ENCODE results near the gene HP1BP3.
"Not testable (repeated sequence)": the region's sequence is repeated elsewhere in the genome, so short reads cannot be mapped to it uniquely, and the experiment has no call there.

The HP1BP3 gene

DNA sequence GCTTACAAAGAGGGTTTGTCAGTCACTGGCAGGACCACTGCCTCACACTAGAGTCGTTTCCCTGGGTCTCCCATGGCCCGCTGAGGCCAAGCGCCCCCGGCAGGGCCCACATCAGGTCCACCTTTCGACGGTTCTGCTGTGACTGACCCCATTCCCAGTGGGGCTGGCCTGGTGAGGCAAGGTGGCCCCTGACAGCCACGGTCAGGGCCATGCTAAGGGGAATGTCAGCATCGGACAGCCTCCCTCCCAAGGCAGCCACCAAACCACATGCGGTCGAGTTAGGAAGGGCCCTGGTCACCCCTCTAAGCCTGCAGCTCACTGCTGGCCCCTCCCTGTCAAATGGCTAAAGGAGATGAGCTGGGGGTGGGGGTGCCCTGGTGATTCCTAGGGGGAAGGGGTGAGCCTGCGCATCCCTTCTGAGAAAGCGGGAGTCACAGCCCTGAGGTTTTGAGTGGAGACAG is 66.4 kb downstream of the HP1BP3 start:
- Histone ChIP-seq H3K9me2 (replicated peaks; ENCODE audit: control insufficient read depth, low read length) (no peaks in the 10 kb centered on the region), H3K4me2 (ENCODE audit: low read length) (no peak overlapping the region), H3K27me3 (ENCODE audit: control insufficient read depth, low read length) (peaks cover 21% of the 10 kb centered on the region), H3K4me1 (ENCODE audit: control insufficient read depth, low read length) (peaks cover 3% of the 10 kb centered on the region; the same call in 1 of the 2 replicates), H3K79me2 (ENCODE audit: control insufficient read depth, low read length) (no peaks in the 10 kb centered on the region), H3F3A (ENCODE audit: control insufficient read depth, insufficient read depth) (no peaks in the 10 kb centered on the region), H3K4me3 (ENCODE audit: low read length) (no peak overlapping the region), H3K36me3 (ENCODE audit: control insufficient read depth, low read length) (no peaks in the 10 kb centered on the region), H4K20me1 (ENCODE audit: control insufficient read depth, insufficient read depth, low read depth, low read length) (no peaks in the 10 kb centered on the region), H3K27ac (ENCODE audit: low read depth, low read length) (no peak overlapping the region), H3K9me3 (ENCODE audit: control insufficient read depth, insufficient read depth, low read length) (no peaks in the 10 kb centered on the region)
- TF ChIP-seq, protein P1, sequence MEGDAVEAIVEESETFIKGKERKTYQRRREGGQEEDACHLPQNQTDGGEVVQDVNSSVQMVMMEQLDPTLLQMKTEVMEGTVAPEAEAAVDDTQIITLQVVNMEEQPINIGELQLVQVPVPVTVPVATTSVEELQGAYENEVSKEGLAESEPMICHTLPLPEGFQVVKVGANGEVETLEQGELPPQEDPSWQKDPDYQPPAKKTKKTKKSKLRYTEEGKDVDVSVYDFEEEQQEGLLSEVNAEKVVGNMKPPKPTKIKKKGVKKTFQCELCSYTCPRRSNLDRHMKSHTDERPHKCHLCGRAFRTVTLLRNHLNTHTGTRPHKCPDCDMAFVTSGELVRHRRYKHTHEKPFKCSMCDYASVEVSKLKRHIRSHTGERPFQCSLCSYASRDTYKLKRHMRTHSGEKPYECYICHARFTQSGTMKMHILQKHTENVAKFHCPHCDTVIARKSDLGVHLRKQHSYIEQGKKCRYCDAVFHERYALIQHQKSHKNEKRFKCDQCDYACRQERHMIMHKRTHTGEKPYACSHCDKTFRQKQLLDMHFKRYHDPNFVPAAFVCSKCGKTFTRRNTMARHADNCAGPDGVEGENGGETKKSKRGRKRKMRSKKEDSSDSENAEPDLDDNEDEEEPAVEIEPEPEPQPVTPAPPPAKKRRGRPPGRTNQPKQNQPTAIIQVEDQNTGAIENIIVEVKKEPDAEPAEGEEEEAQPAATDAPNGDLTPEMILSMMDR (IDR thresholded peaks at IDR 0.05; ENCODE audit: low read depth, low read length, poor library complexity, severe bottlenecking): no peak
- TF ChIP-seq EZH2phosphoT487 (IDR thresholded peaks at IDR 0.05; ENCODE audit: borderline replicate concordance, low read length): no peak

DNA sequence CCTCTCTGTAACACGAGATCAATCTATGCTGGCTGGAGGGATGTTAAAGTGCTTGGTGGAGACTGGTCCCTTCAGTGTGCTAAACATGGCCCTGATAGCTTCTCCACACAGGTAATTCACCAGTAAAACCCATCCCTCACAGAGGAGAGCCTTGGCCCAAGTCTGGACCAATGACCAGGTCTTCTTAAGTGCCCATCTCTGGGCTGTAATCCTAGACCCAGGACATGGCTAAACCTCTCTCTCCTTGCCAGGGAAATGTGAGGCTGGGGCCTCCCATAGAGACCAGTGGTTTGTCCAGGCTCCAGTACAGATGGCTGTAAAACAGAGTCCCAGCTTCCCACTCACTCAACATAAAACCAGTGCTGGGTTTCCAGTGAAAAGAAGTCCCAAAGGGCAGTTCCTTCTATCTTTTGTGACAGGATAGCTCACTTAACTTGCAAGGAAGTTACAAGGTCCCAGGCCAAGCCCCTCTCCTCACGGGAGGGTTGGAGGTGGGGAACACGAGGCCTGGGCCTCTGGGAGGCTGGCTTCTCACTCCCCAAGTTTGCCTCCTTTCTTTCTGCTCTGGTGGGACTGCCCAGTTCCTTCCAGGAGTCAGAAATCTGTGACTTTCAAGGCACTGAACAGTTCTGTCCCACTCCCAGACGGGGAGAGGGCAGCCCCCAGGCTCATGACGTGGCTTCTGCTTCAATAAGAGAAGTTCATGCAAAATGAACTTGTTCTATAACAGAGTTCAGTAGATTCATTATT is 67.1 kb downstream of the HP1BP3 start:
- TF ChIP-seq, protein P1 (IDR thresholded peaks at IDR 0.05; ENCODE audit: low read depth, low read length, poor library complexity, severe bottlenecking): no peak
- no peak overlapping the region for H3K4me3 ChIP-seq (ENCODE audit: low read length)
- no peaks in the 10 kb centered on the region for H4K20me1 ChIP-seq (ENCODE audit: control insufficient read depth, insufficient read depth, low read depth, low read length)
- no peaks in the 10 kb centered on the region for H3K79me2 ChIP-seq (ENCODE audit: control insufficient read depth, low read length)
- peaks cover 3% of the 10 kb centered on the region; the same call in 1 of the 2 replicates for H3K4me1 ChIP-seq (ENCODE audit: control insufficient read depth, low read length)
- peaks cover 21% of the 10 kb centered on the region for H3K27me3 ChIP-seq (ENCODE audit: control insufficient read depth, low read length)
- H3F3A ChIP-seq (ENCODE audit: control insufficient read depth, insufficient read depth): no peaks in the 10 kb centered on the region
- H3K9me2 ChIP-seq (replicated peaks; ENCODE audit: control insufficient read depth, low read length): no peaks in the 10 kb centered on the region
- no peak overlapping the region for H3K27ac ChIP-seq (ENCODE audit: low read depth, low read length)
- no peaks in the 10 kb centered on the region for H3K9me3 ChIP-seq (ENCODE audit: control insufficient read depth, insufficient read depth, low read length)
- H3K36me3 ChIP-seq (ENCODE audit: control insufficient read depth, low read length): no peaks in the 10 kb centered on the region
- H3K4me2 ChIP-seq (ENCODE audit: low read length): no peak overlapping the region

DNA sequence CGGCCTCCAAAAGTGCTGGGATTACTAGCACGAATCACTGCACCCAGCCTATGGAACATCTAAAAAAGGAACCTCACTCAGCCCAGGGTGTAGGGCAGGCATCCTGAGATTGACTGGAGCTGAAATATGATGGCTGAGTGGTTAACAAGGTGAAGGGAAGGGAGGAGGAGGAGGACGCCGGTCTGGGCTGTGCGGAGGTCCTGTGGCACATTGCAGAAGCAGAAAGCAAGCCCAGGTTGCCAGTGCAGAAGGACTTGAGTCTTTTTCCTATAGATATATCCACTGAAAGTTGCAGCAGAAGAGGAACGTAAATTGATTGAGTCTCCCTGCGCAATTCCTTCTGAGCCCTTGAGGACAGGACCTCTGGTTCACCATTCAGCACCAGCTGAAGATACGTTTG is 67.8 kb downstream of the HP1BP3 start:
- Histone ChIP-seq H4K20me1 (ENCODE audit: control insufficient read depth, insufficient read depth, low read depth, low read length) (no peaks in the 10 kb centered on the region), H3K27me3 (ENCODE audit: control insufficient read depth, low read length) (peaks cover 21% of the 10 kb centered on the region), H3K4me3 (ENCODE audit: low read length) (no peak overlapping the region), H3K79me2 (ENCODE audit: control insufficient read depth, low read length) (no peaks in the 10 kb centered on the region), H3K27ac (ENCODE audit: low read depth, low read length) (no peak overlapping the region), H3K9me2 (replicated peaks; ENCODE audit: control insufficient read depth, low read length) (no peaks in the 10 kb centered on the region), H3K4me1 (ENCODE audit: control insufficient read depth, low read length) (peaks cover 3% of the 10 kb centered on the region; the same call in 1 of the 2 replicates), H3K4me2 (ENCODE audit: low read length) (no peak overlapping the region), H3K9me3 (ENCODE audit: control insufficient read depth, insufficient read depth, low read length) (no peaks in the 10 kb centered on the region), H3K36me3 (ENCODE audit: control insufficient read depth, low read length) (no peaks in the 10 kb centered on the region), H3F3A (ENCODE audit: control insufficient read depth, insufficient read depth) (no peaks in the 10 kb centered on the region)
- no peak for TF ChIP-seq EZH2phosphoT487 (IDR thresholded peaks at IDR 0.05; ENCODE audit: borderline replicate concordance, low read length)
- TF ChIP-seq, protein P1 (IDR thresholded peaks at IDR 0.05; ENCODE audit: low read depth, low read length, poor library complexity, severe bottlenecking): no peak

DNA sequence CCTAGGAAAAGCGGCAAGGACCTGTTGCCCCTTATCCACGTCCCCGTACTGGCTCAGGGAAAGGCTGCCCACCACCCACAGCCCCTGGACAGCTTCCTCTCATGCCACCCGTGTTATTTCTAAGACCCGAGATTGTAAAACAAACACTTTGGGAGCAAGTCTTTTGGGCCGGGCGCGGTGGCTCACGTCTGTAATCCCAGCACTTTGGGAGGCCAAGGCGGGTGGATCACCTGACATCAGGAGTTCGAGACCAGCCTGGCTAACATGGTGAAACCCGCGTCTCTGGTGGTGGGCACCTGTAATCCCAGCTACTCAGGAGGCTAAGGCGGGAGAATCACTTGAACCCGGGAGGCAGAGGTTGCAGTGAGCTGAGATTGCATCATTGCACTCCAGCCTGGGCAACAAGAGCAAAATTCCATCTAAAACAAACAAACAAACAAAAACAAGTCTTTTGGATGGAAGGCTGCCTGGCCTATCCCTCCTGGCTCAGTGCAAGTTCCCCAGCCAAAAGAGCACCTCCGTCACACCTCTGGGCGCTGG is 68.7 kb downstream of the HP1BP3 start:
- H3K4me3 ChIP-seq (ENCODE audit: low read length): peak overlapping the region; percentile 38; the same call in 1 of the 2 replicates
- not testable (repeated sequence) for H3K36me3 ChIP-seq (ENCODE audit: control insufficient read depth, low read length); H3K4me1 ChIP-seq (ENCODE audit: control insufficient read depth, low read length); H3K27ac ChIP-seq (ENCODE audit: low read depth, low read length); H3K9me2 ChIP-seq (replicated peaks; ENCODE audit: control insufficient read depth, low read length); H3K79me2 ChIP-seq (ENCODE audit: control insufficient read depth, low read length); H3K9me3 ChIP-seq (ENCODE audit: control insufficient read depth, insufficient read depth, low read length); H3F3A ChIP-seq (ENCODE audit: control insufficient read depth, insufficient read depth); H4K20me1 ChIP-seq (ENCODE audit: control insufficient read depth, insufficient read depth, low read depth, low read length)
- H3K27me3 ChIP-seq (ENCODE audit: control insufficient read depth, low read length): peaks cover 21% of the 10 kb centered on the region
- H3K4me2 ChIP-seq (ENCODE audit: low read length): peak overlapping the region; percentile 42

All from DOHH2 (cell line).